ENCODE measurements around the gene SLC7A8.

The SLC7A8 gene

GRCh38 chr14:23141706-23142444 lies 41.6 kb downstream of the SLC7A8 start:
- no peak for TF ChIP-seq CTCF (IDR thresholded peaks at IDR 0.05; ENCODE audit: low read depth, low read length, missing control alignments)
- no peak for DNase-seq (ENCODE audit: low read depth)
- H3K4me3 ChIP-seq (ENCODE audit: low read depth, low read length), result no peak overlapping the region

GRCh38 chr14:23140371-23140770 lies 43.1 kb downstream of the SLC7A8 start:
- DNase-seq (ENCODE audit: low read depth), result no peak
- no peak for TF ChIP-seq CTCF (IDR thresholded peaks at IDR 0.05; ENCODE audit: low read depth, low read length, missing control alignments)
- H3K4me3 ChIP-seq (ENCODE audit: low read depth, low read length), result no peak overlapping the region

GRCh38 chr14:23139874-23140273 lies 43.6 kb downstream of the SLC7A8 start:
- TF ChIP-seq CTCF (IDR thresholded peaks at IDR 0.05; ENCODE audit: low read depth, low read length, missing control alignments), result no peak
- no peak for DNase-seq (ENCODE audit: low read depth)
- no peak overlapping the region for H3K4me3 ChIP-seq (ENCODE audit: low read depth, low read length)

GRCh38 chr14:23137813-23138535 lies 45.5 kb downstream of the SLC7A8 start:
- no peak for DNase-seq (ENCODE audit: low read depth)
- no peak for TF ChIP-seq CTCF (IDR thresholded peaks at IDR 0.05; ENCODE audit: low read depth, low read length, missing control alignments)
- H3K4me3 ChIP-seq (ENCODE audit: low read depth, low read length), result no peak overlapping the region

- TF ChIP-seq CTCF (IDR thresholded peaks at IDR 0.05; ENCODE audit: low read depth, low read length, missing control alignments), result no peak
- H3K4me3 ChIP-seq (ENCODE audit: low read depth, low read length), result no peak overlapping the region
- no peak for DNase-seq (ENCODE audit: low read depth)
These were observed 46.2 kb downstream of the SLC7A8 start for GRCh38 chr14:23137192-23137812.

GRCh38 chr14:23136566-23137133 lies 46.8 kb downstream of the SLC7A8 start:
- no peak overlapping the region for H3K4me3 ChIP-seq (ENCODE audit: low read depth, low read length)
- DNase-seq (ENCODE audit: low read depth), result no peak
- no peak for TF ChIP-seq CTCF (IDR thresholded peaks at IDR 0.05; ENCODE audit: low read depth, low read length, missing control alignments)

Data from GM12864 (cell line).